H1 (cell line): ENCODE measurements around the gene SELENOS. TPM values are rescaled to one million over a fixed set of nuclear protein-coding genes. Genes with fewer than 3 reads are reported as not detected.

ENCODE experiments used
- CTCF ChIA-PET: fragments of 300-600 bp; sonication (Branson Sonifier 250); formaldehyde crosslinking; loops from one replicate; lab custom pipeline; 2021; ENCODE audit not compliant: partially characterized antibody; lab: Charles Lee
- POLR2A ChIA-PET: fragments of 300-600 bp; sonication (Branson Sonifier 250); formaldehyde crosslinking; loops from one replicate; lab custom pipeline; 2021; ENCODE audit warnings: inconsistent platforms; ENCODE audit not compliant: partially characterized antibody; lab: Charles Lee
- DNase-seq, 2 experiments: peaks; one replicate each; pipeline versions ENCODE4 v3.0.0 to v3.0.0-alpha.2; 2010 to 2022; ENCODE audit warnings: low spot score in 2 of 2, low read depth in 1 of 2, mixed read lengths in 1 of 2
- FAIRE-seq: peaks from 2 replicates; lab custom pipeline; 2011; peaks lifted over from hg19 to GRCh38; lab: Jason Lieb, UNC
- H2AFZ ChIP-seq: 2 replicates; pipeline ENCODE4 v1.8.1; 2012; ENCODE audit warnings: low read length, inconsistent platforms
- H2AK5ac ChIP-seq: 2 replicates; pipeline ENCODE4 v1.6.1; 2013; ENCODE audit warnings: low read depth, low read length
- H2BK120ac ChIP-seq: replicated peaks from 2 replicates; pipeline ENCODE3; 2013; ENCODE audit warnings: low read depth, low read length, inconsistent platforms
- H2BK12ac ChIP-seq: 2 replicates; pipeline ENCODE4 v1.6.1; 2013; ENCODE audit warnings: low read depth, low read length
- H2BK15ac ChIP-seq: 2 replicates; pipeline ENCODE4 v1.6.1; 2013; ENCODE audit warnings: low read length
- H2BK20ac ChIP-seq: 2 replicates; pipeline ENCODE4 v1.6.1; 2013; ENCODE audit warnings: low read length
- H2BK5ac ChIP-seq: 2 replicates; pipeline ENCODE4 v1.6.1; 2013; ENCODE audit warnings: low read depth, low read length
- H3K14ac ChIP-seq: 2 replicates; pipeline ENCODE4 v1.6.1; 2013; ENCODE audit warnings: inconsistent platforms; ENCODE audit not compliant: insufficient read length
- H3K18ac ChIP-seq: 2 replicates; pipeline ENCODE4 v1.6.1; 2013; ENCODE audit warnings: low read length; ENCODE audit errors: extremely low read depth
- H3K23ac ChIP-seq: 2 replicates; pipeline ENCODE4 v1.6.1; 2013; ENCODE audit warnings: inconsistent platforms; ENCODE audit not compliant: insufficient read length
- H3K23me2 ChIP-seq: 2 replicates; pipeline ENCODE4 v1.6.1; 2013; ENCODE audit warnings: low read depth, low read length
- H3K27ac ChIP-seq: 2 replicates; pipeline ENCODE4 v1.6.1; 2011; ENCODE audit warnings: low read depth, low read length, inconsistent platforms
- H3K27me3 ChIP-seq, 4 experiments: replicated peaks in 1 of 4; 1 replicate in 1 of 4; 2 replicates in 3 of 4; pipeline versions ENCODE4 v1.6.1 to v1.8.1; 2011 to 2013; ENCODE audit warnings: low read length in 3 of 4, mild to moderate bottlenecking in 3 of 4, inconsistent platforms in 2 of 4, mixed read lengths in 2 of 4, moderate library complexity in 1 of 4; ENCODE audit not compliant: control insufficient read depth in 3 of 4, insufficient read depth in 3 of 4; ENCODE audit errors: extremely low read depth in 1 of 4
- H3K36me3 ChIP-seq, 4 experiments: 2 replicates each; pipeline versions ENCODE4 v1.6.1 to v1.8.1; 2011 to 2013; ENCODE audit warnings: mild to moderate bottlenecking in 4 of 4, low read length in 3 of 4, moderate library complexity in 2 of 4, control low read depth in 1 of 4, inconsistent platforms in 1 of 4; ENCODE audit not compliant: insufficient read depth in 4 of 4, control insufficient read depth in 2 of 4
- H3K4ac ChIP-seq: replicated peaks from 2 replicates; pipeline ENCODE3; 2013; ENCODE audit warnings: low read length, low read depth, mixed read lengths, inconsistent platforms; ENCODE audit not compliant: insufficient read length
- H3K4me1 ChIP-seq, 4 experiments: replicated peaks in 1 of 4; 1 replicate in 1 of 4; 2 replicates in 3 of 4; pipeline versions ENCODE4 v1.6.1 to v1.8.1; 2011 to 2013; ENCODE audit warnings: low read length in 3 of 4, inconsistent platforms in 2 of 4, mixed read lengths in 1 of 4; ENCODE audit not compliant: insufficient read depth in 4 of 4, control insufficient read depth in 3 of 4
- H3K4me2 ChIP-seq, 2 experiments: 2 replicates each; pipeline versions ENCODE4 v1.6.1 to v1.8.1; 2011 to 2013; ENCODE audit warnings: low read depth in 2 of 2, low read length in 2 of 2, control low read depth in 1 of 2, inconsistent platforms in 1 of 2, mild to moderate bottlenecking in 1 of 2; ENCODE audit not compliant: insufficient read depth in 1 of 2
- H3K4me3 ChIP-seq, 4 experiments: fragments of 200-600, 300-600 bp in 1 of 4; sonication (generic), shearing (Covaris generic), sonication (Bioruptor Twin) in 1 of 4; 2 replicates each; pipeline versions ENCODE4 v1.5.1 to v1.8.1; 2011 to 2016; ENCODE audit warnings: low read length in 4 of 4, low read depth in 3 of 4, control low read depth in 2 of 4, inconsistent platforms in 2 of 4, mild to moderate bottlenecking in 2 of 4, mixed read lengths in 1 of 4, moderate library complexity in 1 of 4; ENCODE audit not compliant: insufficient read depth in 2 of 4; ENCODE audit errors: extremely low read depth in 1 of 4
- H3K56ac ChIP-seq: replicated peaks from 2 replicates; pipeline ENCODE3; 2013; ENCODE audit warnings: low read depth, mild to moderate bottlenecking, mixed read lengths, low read length, inconsistent platforms; ENCODE audit not compliant: insufficient read length
- H3K79me1 ChIP-seq: 2 replicates; pipeline ENCODE4 v1.6.1; 2013; ENCODE audit warnings: low read depth, low read length, control low read depth
- H3K79me2 ChIP-seq, 2 experiments: 2 replicates each; pipeline versions ENCODE4 v1.6.1 to v1.8.1; 2012 to 2013; ENCODE audit warnings: low read length in 2 of 2, mild to moderate bottlenecking in 2 of 2, inconsistent platforms in 1 of 2; ENCODE audit not compliant: insufficient read depth in 2 of 2, control insufficient read depth in 1 of 2
- H3K9ac ChIP-seq, 4 experiments: replicated peaks in 1 of 4; 1 replicate in 1 of 4; 2 replicates in 3 of 4; pipeline versions ENCODE4 v1.6.1 to v1.8.1; 2011 to 2013; ENCODE audit warnings: low read depth in 3 of 4, low read length in 3 of 4, control low read depth in 2 of 4, mild to moderate bottlenecking in 2 of 4, moderate library complexity in 2 of 4, inconsistent platforms in 1 of 4; ENCODE audit errors: extremely low read depth in 1 of 4
- H3K9me3 ChIP-seq, 2 experiments: 2 replicates each; pipeline versions ENCODE4 v1.6.1 to v1.8.1; 2012 to 2013; ENCODE audit warnings: mild to moderate bottlenecking in 2 of 2, moderate library complexity in 2 of 2, control low read depth in 1 of 2, inconsistent platforms in 1 of 2, low read depth in 1 of 2, low read length in 1 of 2, mixed read lengths in 1 of 2; ENCODE audit not compliant: insufficient read depth in 2 of 2
- H4K20me1 ChIP-seq, 2 experiments: replicated peaks in 1 of 2; 2 replicates each; pipeline versions ENCODE3 to v1.8.1; 2011 to 2013; ENCODE audit warnings: inconsistent platforms in 2 of 2, low read length in 2 of 2, mild to moderate bottlenecking in 1 of 2; ENCODE audit not compliant: insufficient read depth in 2 of 2, control insufficient read depth in 1 of 2
- H4K5ac ChIP-seq: 2 replicates; pipeline ENCODE4 v1.6.1; 2013; ENCODE audit warnings: low read length, low read depth, mixed read lengths, inconsistent platforms; ENCODE audit not compliant: insufficient read length
- H4K8ac ChIP-seq: 2 replicates; pipeline ENCODE4 v1.8.0; 2013; ENCODE audit warnings: mild to moderate bottlenecking, moderate library complexity, low read length, inconsistent platforms; ENCODE audit not compliant: insufficient read depth; ENCODE audit errors: extremely low read depth
- H4K91ac ChIP-seq: replicated peaks from 2 replicates; pipeline ENCODE3; 2013; ENCODE audit warnings: low read length, mixed read lengths, inconsistent platforms; ENCODE audit not compliant: insufficient read length
- JUN ChIP-seq: IDR thresholded peaks from 2 replicates; pipeline ENCODE4 v1.6.1; 2011; ENCODE audit warnings: low read depth, mild to moderate bottlenecking, improper control_type of control experiment, low read length
- JUND ChIP-seq: IDR thresholded peaks from 2 replicates; pipeline ENCODE4 v1.6.1; 2011; ENCODE audit warnings: mild to moderate bottlenecking, improper control_type of control experiment, low read length
- POLR2A ChIP-seq, 2 experiments: IDR thresholded peaks; 1 replicate in 1 of 2; 2 replicates in 1 of 2; pipeline ENCODE4 v1.6.1; 2011; ENCODE audit warnings: low read depth in 2 of 2, low read length in 2 of 2, mild to moderate bottlenecking in 2 of 2; ENCODE audit errors: control extremely low read depth in 1 of 2
- RFX5 ChIP-seq: IDR thresholded peaks from 2 replicates; pipeline ENCODE4 v1.6.1; 2011; ENCODE audit warnings: low read depth, low read length, improper control_type of control experiment, borderline replicate concordance
- TEAD4 ChIP-seq: IDR thresholded peaks from 2 replicates; pipeline ENCODE4 v1.6.1; 2012; ENCODE audit warnings: low read depth, low read length, inconsistent platforms, mixed read lengths
- WGBS, 2 experiments: shearing (Covaris generic) in 1 of 2; methylation state at CpG; one replicate each; pipeline versions ENCODE4 v1.1.6 to v1.1.7; 2013 to 2015; ENCODE audit warnings: low lambda C conversion rate in 2 of 2, mixed read lengths in 2 of 2, inconsistent platforms in 1 of 2, low coverage in 1 of 2, missing lambda C conversion rate in 1 of 2; ENCODE audit not compliant: insufficient replicate concordance in 2 of 2, insufficient coverage in 1 of 2, insufficient read length in 1 of 2; ENCODE audit errors: extremely low coverage in 1 of 2, missing lambda C conversion rate in 1 of 2; 5-methylcytosine and 5-hydroxymethylcytosine counted together
- polyA plus RNA-seq, 7 experiments: library from polyadenylated mRNA; depleted of rRNA in 3 of 7; stranded (reverse) in 5 of 7; unstranded in 2 of 7; fragments of >200 nt in 5 of 7; fragments of 200-250 nt in 2 of 7; gene quantifications; 1 replicate in 5 of 7; 2 replicates in 1 of 7; 4 replicates in 1 of 7; pipeline versions ENCODE4 v1.2.1 to v1.2.3, GENCODE V29; 2011 to 2013; ENCODE audit warnings: missing spikeins in 2 of 7, mixed read lengths in 2 of 7
- total RNA-seq: library from RNA; stranded (reverse); fragmentation: NEBNext Ultra II Directional; extraction: Animal tissue kit (Norgen Biotek cat#: 25700); gene quantifications from 2 replicates; pipeline ENCODE4 v1.2.1, GENCODE V29; 2021

SELENOS gene
- total and polyA plus RNA-seq, 2 of the 8 experiments (the other 6 are each of a cell fraction or from before 2014, with no cell fraction given), result 45.1 to 46.0 TPM

DNA sequence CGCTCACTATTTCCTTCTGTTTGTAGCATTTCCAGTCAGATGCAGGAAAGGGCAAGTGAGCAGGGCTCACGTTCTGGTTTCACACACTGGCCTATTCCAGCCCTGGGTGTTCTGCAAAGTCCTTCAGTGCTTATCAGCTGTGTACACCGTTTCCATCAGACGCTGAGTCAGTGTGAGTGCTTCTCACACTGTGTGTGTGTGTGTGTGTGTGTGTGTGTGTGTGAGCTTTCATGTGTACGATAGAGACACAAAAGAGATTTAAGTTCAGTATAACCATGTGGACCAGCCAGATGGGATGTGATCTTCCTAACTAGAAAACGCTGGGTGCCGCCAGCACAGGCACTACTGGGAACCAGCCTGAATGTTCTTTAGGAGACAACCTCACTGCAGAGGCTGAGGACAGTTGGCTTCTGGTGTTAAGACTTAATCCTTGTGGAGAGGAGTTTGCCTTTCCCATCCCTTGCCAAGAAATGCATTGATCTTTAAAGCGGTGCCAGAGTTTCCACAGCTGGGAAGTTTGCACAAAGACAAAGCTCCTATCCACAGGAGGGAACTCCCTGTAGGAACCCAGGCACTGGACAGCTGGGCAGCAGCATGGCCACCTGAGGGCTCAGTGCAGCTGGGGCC lies 21.6 kb downstream of the SELENOS start:
- Histone ChIP-seq H3K79me2 (peaks cover under 1 to 7% of the 10 kb centered on the region in 2 experiments), H4K91ac (peak overlapping the region; percentile 2), H2BK120ac (no peak overlapping the region), H3K4me2 (no peak overlapping the region), H3K23ac (no peak overlapping the region), H2BK5ac (no peak overlapping the region), H3K36me3 (no peaks in the 10 kb centered on the region), H4K8ac (no peak overlapping the region), H3K9me3 (no peaks in the 10 kb centered on the region), H2AK5ac (peak overlapping the region; percentile 26; the same call in 1 of the 2 replicates), H3K79me1 (no peaks in the 10 kb centered on the region), H3K27me3 (peaks cover 0 to 3% (median 0%) of the 10 kb centered on the region in 4 experiments; a peak in 3 of 7 replicates), H3K23me2 (peaks cover 6% of the 10 kb centered on the region), H3K4me1 (peaks cover 2 to 13% (median 9%) of the 10 kb centered on the region in 4 experiments; a peak in 6 of 7 replicates), H4K5ac (no peak overlapping the region), H2AFZ (no peak overlapping the region), H3K27ac (no peak overlapping the region), H3K18ac (peak overlapping the region; percentile 22; the same call in 1 of the 2 replicates), H3K14ac (no peak overlapping the region), H2BK15ac (peak overlapping the region; percentile 83), H3K4ac (no peak overlapping the region), H2BK20ac (peak overlapping the region; percentile 35; the same call in 1 of the 2 replicates), H4K20me1 (no peaks in the 10 kb centered on the region), H3K56ac (no peak overlapping the region), H2BK12ac (peak overlapping the region; percentile 28; the same call in 1 of the 2 replicates), H3K9ac (no peak overlapping the region), H3K4me3 (no peak overlapping the region)
- ChIA-PET CTCF (interaction anchor here (0.6 to 9.9 kb wide), 34 partner anchors 11 to 403 kb away, joined by 3 to 216 read pairs (median 4); partner anchors contain the start of gene LRRK1), POLR2A (interaction anchor here (0.6 to 2.8 kb wide), 6 partner anchors 9 to 246 kb away, joined by 3 to 9 read pairs (median 3); no protein-coding TSS in a partner anchor)
- TF ChIP-seq TEAD4 (no peak), POLR2A (IDR thresholded peaks at IDR 0.05; ENCODE audit: control extremely low read depth in 1 of 2, low read depth in 2 of 2, low read length in 2 of 2) (no peak), JUND (no peak), JUN (no peak), RFX5 (no peak)
- DNase-seq (no peak), FAIRE-seq (no peak)
- 88% methylated on average over 8 of the region's 8 CpGs; no CpG with 5 or more reads in 1 of the 2 experiments for WGBS, 2 experiments
